NB4 (cell line): Measurements from ENCODE around the gene INHA.
A peak's percentile ranks its signal among the peaks of the same experiment; 100 is the strongest.

ENCODE experiments used
- DNase-seq: peaks from one replicate; pipeline ENCODE4 v3.0.0; 2010; ENCODE audit warnings: low read depth
- H3K4me3 ChIP-seq: one replicate; pipeline ENCODE4 v1.5.1; 2011; ENCODE audit warnings: mild to moderate bottlenecking, low read depth, low read length, moderate library complexity
- MAX ChIP-seq: IDR thresholded peaks from 2 replicates; pipeline ENCODE4 v1.6.1; 2011; ENCODE audit warnings: low read depth, low read length
- MYC ChIP-seq: IDR thresholded peaks from 2 replicates; pipeline ENCODE4 v1.6.1; 2011; ENCODE audit warnings: low read depth, low read length
- POLR2A ChIP-seq: IDR thresholded peaks from 2 replicates; pipeline ENCODE4 v1.6.1; 2011; ENCODE audit warnings: mild to moderate bottlenecking; ENCODE audit not compliant: insufficient read length; ENCODE audit errors: extremely low read depth
- TF ChIP-seq, protein P1 (sequence below): IDR thresholded peaks from one replicate; pipeline ENCODE4 v1.5.1; 2012; ENCODE audit warnings: low read depth, low read length

Gene INHA

DNA sequence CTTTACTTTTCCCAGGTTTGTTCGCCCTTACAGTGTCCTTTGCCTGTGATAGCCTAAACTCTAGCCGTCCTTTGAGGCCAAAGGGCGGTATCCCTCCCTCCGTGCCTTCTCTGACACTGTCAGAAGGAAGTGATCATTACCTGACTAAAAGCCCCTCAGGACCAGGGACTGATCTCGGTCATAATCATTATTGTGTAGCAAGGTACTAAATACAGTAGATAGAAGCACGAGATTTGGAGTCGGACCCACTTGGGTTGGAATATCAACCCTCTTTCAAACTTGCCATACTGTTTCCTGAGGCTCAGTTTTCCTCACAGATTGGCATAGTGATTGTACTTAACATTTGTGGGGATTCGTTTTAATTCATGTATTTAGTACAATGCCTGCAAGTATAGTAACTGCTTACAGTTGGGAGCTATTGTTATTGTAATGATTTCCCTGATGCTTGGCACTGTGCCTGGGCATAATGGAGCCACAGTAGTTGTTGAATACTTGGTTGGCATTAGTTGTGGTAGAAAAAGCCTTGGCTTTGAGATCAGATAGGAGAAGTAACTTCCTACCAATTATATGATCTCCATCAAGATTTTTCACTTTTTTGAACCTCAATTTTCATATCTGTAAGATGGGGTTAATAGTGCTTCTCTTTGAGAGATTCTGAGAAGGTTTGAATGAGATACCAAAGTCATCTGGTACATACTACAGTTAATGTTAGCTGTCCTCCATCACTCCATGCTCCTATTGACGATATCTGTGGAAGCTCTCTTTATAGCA lies 26.4 kb downstream of the INHA start:
- H3K4me3 ChIP-seq, result peak overlapping the region; percentile 92
- no peak for DNase-seq
- TF ChIP-seq MAX (no peak), POLR2A (no peak), MYC (no peak)
- TF ChIP-seq, protein P1, sequence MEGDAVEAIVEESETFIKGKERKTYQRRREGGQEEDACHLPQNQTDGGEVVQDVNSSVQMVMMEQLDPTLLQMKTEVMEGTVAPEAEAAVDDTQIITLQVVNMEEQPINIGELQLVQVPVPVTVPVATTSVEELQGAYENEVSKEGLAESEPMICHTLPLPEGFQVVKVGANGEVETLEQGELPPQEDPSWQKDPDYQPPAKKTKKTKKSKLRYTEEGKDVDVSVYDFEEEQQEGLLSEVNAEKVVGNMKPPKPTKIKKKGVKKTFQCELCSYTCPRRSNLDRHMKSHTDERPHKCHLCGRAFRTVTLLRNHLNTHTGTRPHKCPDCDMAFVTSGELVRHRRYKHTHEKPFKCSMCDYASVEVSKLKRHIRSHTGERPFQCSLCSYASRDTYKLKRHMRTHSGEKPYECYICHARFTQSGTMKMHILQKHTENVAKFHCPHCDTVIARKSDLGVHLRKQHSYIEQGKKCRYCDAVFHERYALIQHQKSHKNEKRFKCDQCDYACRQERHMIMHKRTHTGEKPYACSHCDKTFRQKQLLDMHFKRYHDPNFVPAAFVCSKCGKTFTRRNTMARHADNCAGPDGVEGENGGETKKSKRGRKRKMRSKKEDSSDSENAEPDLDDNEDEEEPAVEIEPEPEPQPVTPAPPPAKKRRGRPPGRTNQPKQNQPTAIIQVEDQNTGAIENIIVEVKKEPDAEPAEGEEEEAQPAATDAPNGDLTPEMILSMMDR, result no peak

DNA sequence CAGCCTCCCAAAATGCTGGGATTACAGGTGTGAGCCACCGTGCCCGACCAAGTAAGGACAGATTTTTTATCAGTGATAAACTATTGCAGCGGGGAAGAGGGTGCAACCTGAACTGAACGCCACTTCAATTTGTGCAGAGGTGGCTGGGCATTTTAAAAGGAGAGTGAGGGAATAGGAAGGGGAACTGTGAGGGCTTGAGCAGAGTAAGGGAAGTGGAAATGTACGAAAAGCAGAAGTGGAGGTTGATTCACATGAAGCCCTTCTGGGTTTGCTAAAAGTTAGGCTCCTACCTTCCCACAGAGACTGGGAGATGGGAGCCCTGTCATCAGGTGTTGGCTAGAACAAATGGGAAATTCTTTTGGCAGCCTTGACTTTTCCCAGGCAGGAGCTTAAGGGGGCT lies 31.7 kb downstream of the INHA start:
- no peak overlapping the region for H3K4me3 ChIP-seq
- DNase-seq, result peak; percentile 72
- TF ChIP-seq, protein P1, result no peak
- no peak for TF ChIP-seq MYC
- TF ChIP-seq POLR2A, result no peak
- no peak for TF ChIP-seq MAX

DNA sequence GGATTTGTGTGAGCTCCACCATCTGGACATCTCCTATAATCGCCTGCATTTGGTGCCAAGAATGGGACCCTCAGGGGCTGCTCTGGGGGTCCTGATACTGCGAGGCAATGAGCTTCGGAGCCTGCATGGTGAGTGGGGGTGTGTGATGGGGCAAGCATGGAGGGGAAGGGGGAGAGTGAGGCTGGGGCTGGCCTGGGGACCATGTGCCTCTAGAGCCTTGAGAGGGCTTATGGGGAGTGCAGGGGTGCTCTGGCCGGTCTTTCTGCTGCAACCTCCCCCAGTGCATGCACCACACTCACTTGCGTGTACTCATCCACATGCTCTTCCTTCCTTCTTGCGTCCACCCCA lies 33.5 kb downstream of the INHA start:
- no peak for TF ChIP-seq POLR2A
- TF ChIP-seq MYC, result no peak
- TF ChIP-seq, protein P1, result no peak
- TF ChIP-seq MAX, result no peak
- DNase-seq, result no peak
- no peak overlapping the region for H3K4me3 ChIP-seq

DNA sequence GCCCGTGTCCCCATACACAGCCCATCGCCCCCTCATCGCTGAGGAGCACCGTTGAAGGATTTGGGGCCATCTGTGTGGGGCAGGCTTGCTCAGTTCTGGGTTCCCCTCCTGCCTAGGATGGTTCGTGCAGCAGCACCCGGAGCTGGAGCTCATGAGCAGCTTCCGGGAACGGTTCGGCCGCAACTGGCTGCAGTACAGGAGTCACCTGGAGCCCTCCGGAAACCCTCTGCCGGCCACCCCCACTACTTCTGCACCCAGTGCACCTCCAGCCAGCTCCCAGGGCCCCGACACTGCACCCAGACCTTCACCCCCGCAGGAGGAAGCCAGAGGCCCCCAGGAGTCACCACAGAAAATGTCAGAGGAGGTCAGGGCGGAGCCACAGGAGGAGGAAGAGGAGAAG lies 35.8 kb downstream of the INHA start:
- TF ChIP-seq POLR2A (no peak), MAX (no peak), MYC (no peak)
- TF ChIP-seq, protein P1, result no peak
- no peak overlapping the region for H3K4me3 ChIP-seq
- DNase-seq, result no peak

- TF ChIP-seq MAX (no peak), MYC (no peak), POLR2A (no peak)
- TF ChIP-seq, protein P1, result no peak
- no peak overlapping the region for H3K4me3 ChIP-seq
Observed at GRCh38 chr2:219608399-219608964, 36.4 kb downstream of the INHA start.

More at GRCh38 chr2:219608399-219608964, 36.4 kb downstream of the INHA start:
- DNase-seq, result no peak
